HG02938 (cell line): ENCODE results near the gene ZNF385B.
"Not testable (repeated sequence)": the region's sequence is repeated elsewhere in the genome, so short reads cannot be mapped to it uniquely, and the experiment has no call there.

Source experiments
- ATAC-seq: cut with Tn5 transposase; IDR thresholded peaks from one replicate; pipeline ENCODE4 v1.9.1; 2021; ENCODE audit warnings: mild to moderate bottlenecking, moderate library complexity; ENCODE audit not compliant: unreplicated experiment

The ZNF385B gene

GRCh38 chr2:179861416-179862067 is at the start of gene ZNF385B:
ZNF385B (minus strand) TSS chr2:179861612.
- peak; percentile 41 for ATAC-seq

DNA sequence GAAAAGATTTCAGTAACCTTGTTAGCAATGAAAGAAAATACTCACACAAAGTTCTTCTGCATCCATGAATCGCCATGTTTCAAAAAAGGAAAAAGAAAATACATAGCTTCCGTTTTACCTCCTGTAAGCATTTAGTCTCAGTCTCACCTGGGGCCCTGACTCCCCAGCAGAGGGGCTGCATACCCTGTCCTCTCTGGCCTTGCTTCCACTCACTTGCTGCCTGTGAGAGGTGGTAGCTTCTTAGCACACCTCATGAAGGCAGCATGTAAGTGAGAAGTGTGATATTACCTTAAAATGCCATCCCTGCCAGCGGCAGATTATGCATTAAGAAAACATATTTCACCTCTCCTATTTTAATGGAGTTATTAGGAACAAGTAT is 49.3 kb upstream of the ZNF385B start:
- ATAC-seq = no peak

DNA sequence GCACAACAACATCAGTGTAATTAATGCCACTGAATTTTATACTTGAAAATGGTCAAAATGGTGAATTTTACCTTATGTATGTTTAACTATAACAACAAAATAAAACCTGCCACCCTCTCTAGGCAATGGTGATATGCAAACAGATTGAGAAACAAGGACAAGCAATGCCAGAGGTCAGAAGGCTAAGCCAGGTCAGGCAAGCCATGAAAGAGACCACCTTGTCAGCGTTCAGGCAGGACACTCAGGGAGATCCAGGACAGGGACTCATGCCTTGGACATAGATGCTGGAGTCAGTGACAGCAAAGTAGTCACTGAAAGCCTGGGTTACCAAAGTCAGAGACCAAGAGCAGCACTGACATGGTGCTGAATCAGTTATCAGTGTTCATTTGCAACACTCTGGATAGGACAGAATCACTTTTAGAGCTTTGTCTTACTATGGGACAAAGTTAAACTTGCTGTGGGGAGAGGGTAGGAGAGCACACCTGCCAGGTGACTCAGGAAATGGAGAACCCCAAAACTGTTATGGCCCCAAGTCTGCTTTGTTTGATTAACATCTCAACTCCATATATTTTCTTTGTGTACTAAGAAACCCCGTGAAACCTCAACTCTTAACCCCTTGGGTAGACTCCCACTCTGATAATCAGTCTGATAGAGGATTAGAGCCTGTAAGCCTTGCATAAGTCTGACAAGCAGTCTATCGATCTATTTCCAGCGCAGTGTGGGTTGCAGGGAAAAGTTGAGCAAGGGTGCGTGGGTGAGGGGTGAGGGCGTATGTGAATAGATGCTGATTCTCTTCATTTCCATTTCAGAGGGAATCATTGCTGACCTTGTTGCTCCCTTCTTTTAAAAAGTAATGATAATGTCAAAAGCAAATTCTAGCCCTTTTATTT is 48.7 kb upstream of the ZNF385B start:
- ATAC-seq = no peak

DNA sequence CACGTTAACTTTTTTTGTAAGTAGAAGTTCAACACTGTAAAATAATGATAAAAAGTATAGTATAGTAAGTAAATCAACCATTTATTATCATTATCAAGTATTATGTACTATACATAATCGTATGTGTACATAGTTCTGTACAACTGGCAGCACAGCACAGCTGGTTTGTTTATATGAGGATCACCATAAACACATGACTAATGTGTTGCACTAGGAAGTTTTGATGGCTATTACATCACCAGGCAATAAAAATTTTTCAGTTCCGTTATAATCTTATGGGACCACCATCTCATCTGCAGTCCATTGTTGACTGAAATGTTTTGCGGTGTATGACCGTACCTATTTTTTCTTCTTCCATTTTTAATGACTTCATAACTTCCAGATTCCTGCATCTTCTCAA is 39.2 kb upstream of the ZNF385B start:
- no peak for ATAC-seq

DNA sequence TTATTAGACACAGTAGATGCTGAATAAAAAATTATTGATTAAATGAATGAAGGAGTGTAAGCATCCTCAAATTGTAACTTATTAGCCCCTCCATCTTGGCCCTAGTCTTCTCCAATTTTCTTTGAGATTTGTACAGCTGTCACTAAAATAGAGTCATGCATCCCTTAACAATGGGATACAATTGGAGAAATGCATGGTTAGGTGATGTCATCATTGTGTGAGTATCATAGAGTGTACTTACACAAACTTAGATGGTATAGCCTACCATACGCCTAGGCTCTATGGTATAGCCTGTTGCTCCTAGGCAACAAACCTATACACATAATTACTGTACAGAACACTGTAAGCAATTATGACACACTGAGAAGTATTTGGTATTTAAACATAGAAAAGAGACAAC is 38.3 kb upstream of the ZNF385B start:
- ATAC-seq = no peak

DNA sequence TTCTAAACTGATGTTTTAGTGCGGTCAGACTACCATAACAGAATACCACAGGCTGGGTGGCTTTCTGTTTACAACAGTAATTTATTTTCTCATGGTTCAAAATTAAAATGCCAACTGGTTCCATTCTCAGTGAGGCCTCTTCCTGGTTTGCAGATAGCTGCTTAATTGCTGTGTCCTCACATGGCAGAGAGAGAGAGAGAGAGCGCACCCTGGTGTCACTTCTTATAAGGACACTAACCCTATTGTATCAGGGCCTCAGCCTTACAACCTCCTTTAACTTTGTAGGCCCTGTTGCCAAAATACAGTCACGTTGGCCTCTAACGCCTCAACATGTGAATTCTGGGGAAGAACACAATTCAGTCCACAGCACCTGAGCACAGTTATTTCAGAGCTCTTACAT is 37.5 kb upstream of the ZNF385B start:
- peak; percentile 87 for ATAC-seq

DNA sequence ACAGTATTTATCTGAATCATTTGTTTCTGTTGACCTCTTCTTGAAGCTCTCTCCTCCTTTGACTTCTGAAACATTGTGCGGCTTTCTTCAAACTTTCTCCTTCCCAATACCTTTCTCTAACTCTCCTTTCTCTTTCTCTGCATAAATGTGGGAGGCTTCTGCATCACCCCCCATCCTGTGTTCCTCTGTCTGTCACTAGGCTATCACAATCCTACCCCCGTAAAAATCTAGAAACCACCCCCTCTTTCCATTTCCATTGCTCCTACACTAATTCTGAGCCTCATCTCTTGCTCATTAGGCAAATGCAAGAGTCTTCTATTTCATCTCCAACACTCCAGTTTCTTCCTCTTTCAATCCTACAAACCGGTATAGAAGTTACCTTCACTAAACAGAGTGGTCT is 32.2 kb upstream of the ZNF385B start:
- ATAC-seq = no peak

DNA sequence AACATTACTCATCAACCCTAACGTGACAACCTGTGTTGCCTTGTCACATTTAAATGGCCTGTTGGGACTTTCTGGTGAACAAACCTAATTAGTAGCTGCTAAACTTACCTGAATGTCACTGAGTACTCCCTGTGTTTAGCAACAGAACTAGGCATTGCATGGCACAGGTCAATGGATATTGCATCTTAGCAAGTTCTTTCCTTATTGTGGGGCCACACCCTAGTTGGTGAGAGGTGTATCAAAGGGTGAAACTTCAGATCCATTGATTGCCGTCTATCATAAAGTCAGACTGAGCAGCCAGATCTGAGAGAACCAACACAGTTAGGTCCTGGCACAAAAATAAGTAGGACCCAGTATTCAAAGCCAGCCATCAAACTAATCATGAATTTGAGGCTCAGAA is 29.8 kb upstream of the ZNF385B start:
- no peak for ATAC-seq

DNA sequence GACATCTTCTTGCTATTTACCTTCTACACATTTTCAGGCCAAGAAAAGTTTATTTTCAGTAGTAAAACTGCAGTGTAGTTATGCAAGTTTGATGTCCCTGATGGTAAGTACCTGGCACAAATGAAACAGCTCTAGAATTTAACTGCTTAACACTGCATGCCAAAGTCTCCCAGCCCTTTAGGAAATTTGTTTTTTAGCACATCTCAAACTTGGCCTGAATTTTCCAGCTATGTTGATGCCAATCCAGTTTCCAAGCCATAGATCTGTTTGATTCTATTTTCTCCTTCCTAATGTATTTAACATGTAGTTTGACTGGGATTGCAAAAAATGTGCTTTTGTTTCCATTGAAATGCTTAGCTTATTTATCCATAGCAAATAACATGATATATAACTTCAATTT is 29.3 kb upstream of the ZNF385B start:
- no peak for ATAC-seq

GRCh38 chr2:179888642-179889041 is 27.2 kb upstream of the ZNF385B start:
- ATAC-seq = not testable (repeated sequence)

DNA sequence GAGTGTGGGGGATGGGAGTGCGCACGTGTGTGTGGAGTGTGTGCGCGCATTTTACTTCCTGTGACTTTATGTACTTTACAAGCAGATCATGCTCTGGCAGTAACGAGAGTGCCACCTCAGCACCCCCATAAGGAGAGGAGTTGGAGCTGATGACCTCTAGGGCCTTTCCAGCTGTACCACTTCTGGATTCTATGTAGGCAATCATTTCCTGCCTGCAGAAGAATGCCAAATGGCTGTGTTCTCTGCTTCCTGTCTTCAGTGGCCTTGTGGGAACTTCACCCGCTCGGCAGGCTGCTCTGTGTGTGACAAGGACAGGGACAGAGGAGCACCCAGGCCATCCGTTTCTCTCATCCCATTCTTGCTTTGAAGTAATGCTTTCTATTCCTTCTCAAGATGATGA is 22.8 kb upstream of the ZNF385B start:
- ATAC-seq = no peak

DNA sequence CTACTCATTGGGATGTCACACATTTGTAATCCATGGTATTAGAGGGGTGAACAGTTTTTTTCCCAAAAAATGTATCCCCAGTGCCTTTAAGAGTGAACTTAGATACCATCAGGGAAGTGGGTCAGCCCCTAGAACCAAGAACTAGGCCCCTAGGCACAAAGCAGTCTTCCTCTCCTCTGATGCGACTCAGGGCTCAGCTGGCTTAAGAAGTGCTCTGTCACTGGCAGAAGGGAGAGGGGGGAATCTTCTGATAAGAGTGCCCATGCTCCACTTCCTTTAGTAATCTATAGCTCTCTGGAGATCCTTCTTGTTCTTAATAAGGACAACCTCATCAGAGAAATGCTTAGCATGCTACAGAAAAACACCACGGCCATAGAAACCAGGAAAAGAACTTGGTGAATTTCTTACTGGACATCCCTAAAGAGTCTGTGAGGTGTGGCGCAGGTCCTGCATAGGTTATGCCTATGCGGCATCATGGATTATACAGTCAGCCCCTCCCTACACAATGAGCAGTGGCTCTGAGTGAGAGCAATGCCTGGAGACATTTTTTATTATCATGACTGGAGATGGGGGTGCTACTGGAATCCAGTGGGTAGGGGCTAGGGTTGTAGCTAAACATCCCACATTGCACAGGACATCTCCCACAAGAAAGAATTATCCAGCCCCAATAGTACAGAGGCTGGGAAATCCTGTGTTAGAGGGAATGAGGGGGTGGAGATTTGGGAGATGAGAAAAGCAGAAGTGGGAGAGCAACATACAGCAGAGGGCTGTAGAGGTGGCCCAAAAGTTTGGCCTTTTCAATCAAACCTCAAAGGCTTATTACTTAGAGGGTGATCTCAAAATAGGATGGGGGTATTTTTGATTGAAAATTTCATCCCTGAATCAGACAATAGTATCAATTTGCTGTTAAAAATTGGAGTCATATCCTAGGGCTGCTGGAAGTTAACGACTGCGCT is 21.7 kb upstream of the ZNF385B start:
- ATAC-seq = no peak

DNA sequence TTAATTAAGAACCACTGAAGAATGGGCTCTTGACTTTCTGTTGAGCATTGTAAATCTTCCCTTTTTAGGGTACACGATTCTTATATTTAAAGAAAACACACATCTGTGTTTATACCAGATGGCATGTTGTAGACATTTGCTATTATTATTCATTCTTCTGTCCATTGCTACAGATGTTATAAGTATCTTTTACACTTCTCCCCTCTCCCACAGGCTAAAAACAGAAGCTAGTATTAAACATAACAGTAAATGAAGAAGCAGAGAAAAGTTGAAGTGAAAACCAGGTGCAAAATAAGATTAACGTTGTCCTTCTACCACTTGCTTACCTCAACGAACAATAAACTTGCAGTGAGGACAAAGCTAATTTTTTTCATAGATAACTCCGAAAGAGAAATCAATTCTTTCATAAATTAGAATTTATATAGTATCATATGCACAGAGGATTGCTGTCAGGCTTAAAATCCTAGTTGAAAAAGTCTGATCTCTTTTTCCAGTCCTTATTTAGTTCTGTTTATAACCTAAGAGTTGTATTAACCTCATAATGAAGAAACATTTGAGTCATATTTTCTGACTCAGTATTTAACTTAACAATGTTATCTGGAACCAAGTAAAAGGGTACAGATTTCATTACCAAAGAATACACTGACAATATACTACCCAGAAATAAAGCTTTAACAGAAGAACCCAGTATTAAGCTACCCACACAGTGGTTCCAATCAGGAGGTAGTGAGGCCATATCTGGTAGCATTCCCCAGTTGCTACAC is 16.4 kb upstream of the ZNF385B start:
- ATAC-seq = no peak

- no peak for ATAC-seq
Observed at GRCh38 chr2:179876266-179876665, 14.9 kb upstream of the ZNF385B start.

- ATAC-seq = no peak
Observed at GRCh38 chr2:179875864-179876263, 14.5 kb upstream of the ZNF385B start.

DNA sequence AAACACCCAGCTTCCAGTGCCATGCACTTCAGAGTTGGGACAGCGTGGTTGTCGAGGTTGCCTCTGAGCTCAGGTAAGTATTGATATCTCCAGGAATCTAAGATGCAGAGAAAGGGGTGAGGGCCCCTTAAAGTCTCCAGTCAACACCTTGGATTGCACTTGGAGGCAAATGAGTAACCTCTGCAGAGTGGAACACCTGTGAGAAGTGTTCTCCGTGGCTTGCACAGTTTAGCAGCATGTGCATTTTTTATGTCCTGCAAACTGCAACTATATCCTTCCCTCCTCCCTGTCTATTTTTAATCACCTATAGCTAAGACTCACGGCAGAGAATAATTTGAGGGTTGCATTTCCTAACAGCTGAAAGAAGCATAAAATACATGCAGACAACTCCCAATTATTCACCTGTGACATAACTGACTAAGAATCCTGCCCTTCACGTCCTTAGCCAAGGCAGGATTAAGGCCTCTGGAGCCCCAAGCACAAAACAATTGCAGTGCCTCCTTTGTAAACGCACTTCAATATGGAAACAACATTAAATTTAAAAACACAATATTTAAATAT is 1.6 kb upstream of the ZNF385B start:
- no peak for ATAC-seq

DNA sequence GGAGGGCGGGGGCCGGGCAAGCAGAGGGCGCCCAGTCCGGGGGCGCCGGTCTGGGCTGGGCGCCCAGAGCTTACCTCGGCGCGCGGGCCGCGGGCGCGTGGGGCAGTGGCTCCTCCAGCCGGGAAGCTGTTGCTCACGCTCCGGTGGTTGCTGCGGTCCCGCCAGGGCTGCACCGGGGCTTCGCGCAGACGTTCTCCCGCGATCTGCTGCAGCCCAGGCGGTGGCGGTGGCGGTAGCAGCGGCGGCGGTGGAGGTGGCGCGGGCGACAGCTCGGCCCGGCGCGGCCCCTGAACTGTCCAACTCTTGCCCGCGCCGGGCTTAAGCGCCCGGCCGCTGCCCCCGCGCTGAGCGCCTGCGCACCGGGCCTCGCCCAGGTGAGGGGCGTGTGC is 391 bp downstream of the ZNF385B start:
- peak; percentile 37 for ATAC-seq

DNA sequence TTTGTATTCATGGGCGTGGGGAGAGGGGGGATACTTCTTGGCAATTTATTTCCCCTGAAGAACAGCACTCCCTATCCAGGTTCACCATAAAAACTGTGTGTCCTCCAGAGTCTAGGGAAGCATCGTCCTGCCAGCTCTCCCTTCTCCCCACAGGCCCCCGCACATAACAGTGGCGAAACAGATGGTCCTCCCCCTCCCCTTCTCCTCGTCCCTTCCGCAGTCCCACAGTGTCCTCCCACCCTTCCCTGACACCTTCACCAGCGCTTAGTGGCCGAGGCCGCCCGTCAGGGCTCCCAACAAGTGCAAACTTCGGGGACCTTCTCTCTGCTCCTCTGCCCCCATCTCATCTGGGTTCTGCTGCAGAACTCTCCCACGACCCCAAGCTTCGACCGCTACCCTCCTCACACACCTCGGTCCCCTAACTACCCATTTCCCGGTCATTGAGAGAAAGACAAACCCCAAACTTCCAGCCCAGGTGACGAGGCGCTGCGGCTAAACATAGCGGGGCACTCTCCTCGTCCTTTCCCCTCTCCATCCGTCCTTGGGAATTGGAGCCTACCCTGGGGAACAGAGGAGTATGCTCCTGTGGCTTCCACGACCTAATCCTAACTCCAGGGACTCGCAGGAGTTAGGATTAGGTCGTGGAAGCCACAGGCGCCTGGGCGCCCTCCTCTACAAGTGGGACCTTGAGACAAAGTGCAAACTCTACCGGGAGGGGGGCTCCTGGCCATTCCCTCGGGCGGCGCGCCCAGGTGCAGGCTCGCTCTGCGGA is 971 bp downstream of the ZNF385B start:
- no peak for ATAC-seq

DNA sequence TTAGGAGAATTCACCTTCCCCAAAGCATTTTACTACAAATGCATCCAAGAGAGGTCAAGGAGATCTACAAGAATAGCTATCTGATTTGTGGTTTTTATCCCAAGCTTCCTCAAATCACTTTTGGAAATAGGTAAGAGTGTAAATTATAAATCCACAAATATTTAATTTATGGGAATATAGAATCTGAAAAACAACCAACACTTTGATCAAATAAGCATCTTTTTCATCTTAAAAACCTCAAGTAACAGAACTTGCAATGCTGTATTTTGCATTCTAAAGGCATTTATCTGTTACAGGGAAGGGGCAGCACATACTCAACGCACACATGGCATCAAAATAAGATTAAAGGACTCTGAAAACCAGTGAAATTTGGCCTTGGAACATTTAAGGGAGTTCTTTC is 1.9 kb downstream of the ZNF385B start:
- no peak for ATAC-seq

DNA sequence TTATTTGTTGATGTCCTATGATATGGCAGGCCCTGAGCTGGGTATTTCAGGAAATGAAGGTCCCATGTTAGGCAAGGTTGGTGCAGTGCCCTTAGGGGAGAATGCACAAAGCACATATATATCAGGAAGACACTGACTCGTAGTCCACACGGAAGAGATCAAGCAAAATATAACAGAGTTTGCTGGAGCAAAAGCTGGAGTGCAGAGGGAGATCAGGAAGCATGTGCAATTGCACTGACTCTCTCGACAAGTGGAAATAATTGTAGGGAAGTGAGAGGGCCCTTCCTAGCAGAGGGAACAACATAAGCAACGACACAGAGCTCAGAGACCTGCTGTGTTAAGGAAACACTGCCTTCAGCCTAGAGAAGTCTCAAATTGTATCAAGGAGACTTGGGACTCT is 4.2 kb downstream of the ZNF385B start:
- ATAC-seq = no peak
